Lower lobe of right lung (tissue), 2 donors: ENCODE measurements around the gene GNAQ. TPM values are rescaled to one million over a fixed set of nuclear protein-coding genes. Genes with fewer than 3 reads are reported as not detected.

Experiments used
- ATAC-seq, 2 donors: fragments of 200-7000 bp; cut with Tn5 transposase; one replicate each; pipeline ENCODE4 v1.9.1; 2020 to 2022; ENCODE audit warnings: mild to moderate bottlenecking in 2 of 2, moderate library complexity in 2 of 2
- DNase-seq: peaks from one replicate; pipeline ENCODE4 v3.0.0-alpha.2; 2020
- H3K27ac ChIP-seq: fragments of 200-600 bp; one replicate; pipeline ENCODE4 v1.8.0; 2022
- H3K27me3 ChIP-seq: fragments of 200-600 bp; one replicate; pipeline ENCODE4 v1.8.0; 2022; ENCODE audit warnings: low read depth
- H3K36me3 ChIP-seq: fragments of 200-600 bp; one replicate; pipeline ENCODE4 v1.8.0; 2022; ENCODE audit warnings: mild to moderate bottlenecking
- H3K4me1 ChIP-seq: fragments of 200-600 bp; one replicate; pipeline ENCODE4 v1.8.0; 2022
- H3K4me3 ChIP-seq: fragments of 200-600 bp; one replicate; pipeline ENCODE4 v1.8.0; 2022; ENCODE audit warnings: mild to moderate bottlenecking
- H3K9me3 ChIP-seq: fragments of 200-600 bp; one replicate; pipeline ENCODE4 v1.8.0; 2022
- intact Hi-C: fragments of 100-400 bp; cut with DNase I; formaldehyde crosslinking; loops from one replicate; pipeline ENCODE4 v1.11.0; 2022
- total RNA-seq: library from RNA; stranded (reverse); fragmentation: NEBNext Ultra II Directional; extraction: Animal tissue kit (Norgen Biotek cat#: 25700); gene quantifications from one replicate; pipeline ENCODE4 v1.2.1, GENCODE V29; 2021
- TF ChIP-seq, protein P1 (sequence below): fragments of 200-600 bp; IDR thresholded peaks from one replicate; pipeline ENCODE4 v1.8.0; 2022; ENCODE audit warnings: antibody characterized with exemption, mild to moderate bottlenecking
- donor health status: DM: no; HTN: yes; CAD: no; lungs with severe emphysema.

The GNAQ gene
- total RNA-seq, 1 donor from 2014 or later: 130 TPM

DNA sequence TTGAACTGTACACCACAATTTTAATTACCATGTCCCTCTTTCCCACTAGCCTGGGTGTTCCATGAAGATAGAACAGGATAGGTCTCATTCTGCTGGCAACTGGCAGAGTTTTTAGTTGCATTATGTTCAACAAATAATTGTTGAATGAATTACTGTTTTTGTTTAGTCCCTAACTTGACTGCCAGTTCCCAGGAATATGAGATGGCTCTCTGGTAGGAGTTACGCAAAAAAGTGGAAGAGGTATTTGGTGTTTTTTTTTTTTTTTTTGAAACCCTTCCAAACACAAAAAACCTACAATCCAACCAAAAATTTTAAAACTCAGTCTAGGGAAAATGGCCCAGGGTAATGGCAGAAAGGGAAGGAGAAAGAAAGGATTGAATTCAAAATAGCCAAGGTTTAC, 153.6 kb downstream of the GNAQ start:
- no peak overlapping the region for H3K27ac ChIP-seq
- ATAC-seq (no peak), DNase-seq (no peak)
- TF ChIP-seq, protein P1, sequence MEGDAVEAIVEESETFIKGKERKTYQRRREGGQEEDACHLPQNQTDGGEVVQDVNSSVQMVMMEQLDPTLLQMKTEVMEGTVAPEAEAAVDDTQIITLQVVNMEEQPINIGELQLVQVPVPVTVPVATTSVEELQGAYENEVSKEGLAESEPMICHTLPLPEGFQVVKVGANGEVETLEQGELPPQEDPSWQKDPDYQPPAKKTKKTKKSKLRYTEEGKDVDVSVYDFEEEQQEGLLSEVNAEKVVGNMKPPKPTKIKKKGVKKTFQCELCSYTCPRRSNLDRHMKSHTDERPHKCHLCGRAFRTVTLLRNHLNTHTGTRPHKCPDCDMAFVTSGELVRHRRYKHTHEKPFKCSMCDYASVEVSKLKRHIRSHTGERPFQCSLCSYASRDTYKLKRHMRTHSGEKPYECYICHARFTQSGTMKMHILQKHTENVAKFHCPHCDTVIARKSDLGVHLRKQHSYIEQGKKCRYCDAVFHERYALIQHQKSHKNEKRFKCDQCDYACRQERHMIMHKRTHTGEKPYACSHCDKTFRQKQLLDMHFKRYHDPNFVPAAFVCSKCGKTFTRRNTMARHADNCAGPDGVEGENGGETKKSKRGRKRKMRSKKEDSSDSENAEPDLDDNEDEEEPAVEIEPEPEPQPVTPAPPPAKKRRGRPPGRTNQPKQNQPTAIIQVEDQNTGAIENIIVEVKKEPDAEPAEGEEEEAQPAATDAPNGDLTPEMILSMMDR: no peak
- H3K36me3 ChIP-seq: no peaks in the 10 kb centered on the region
- H3K27me3 ChIP-seq: no peaks in the 10 kb centered on the region
- peaks cover 30% of the 10 kb centered on the region for H3K4me1 ChIP-seq
- no peaks in the 10 kb centered on the region for H3K9me3 ChIP-seq
- intact Hi-C loops: no loop called here
- H3K4me3 ChIP-seq: no peak overlapping the region

DNA sequence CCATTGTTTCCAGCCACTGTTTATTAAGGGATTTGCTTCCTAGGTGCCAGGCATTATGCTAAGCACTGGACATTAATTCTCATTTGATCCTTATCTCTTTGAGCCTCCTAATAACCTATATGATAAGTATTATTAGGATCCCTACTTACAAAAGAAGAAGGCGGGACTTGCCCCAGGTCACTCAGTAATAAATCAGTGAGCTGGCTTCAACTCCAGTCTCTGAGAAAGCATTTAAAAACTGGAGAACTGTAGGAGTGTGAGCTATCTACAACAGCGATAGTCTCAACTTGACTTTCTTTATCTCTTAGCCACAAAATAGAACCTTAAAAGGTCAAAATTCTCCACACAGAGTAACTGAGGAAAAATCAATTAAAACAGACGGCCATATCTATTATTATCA, 155.0 kb downstream of the GNAQ start:
- intact Hi-C loops: no loop called here
- Histone ChIP-seq H3K27ac (no peak overlapping the region), H3K4me3 (no peak overlapping the region), H3K4me1 (peaks cover 24% of the 10 kb centered on the region), H3K36me3 (no peaks in the 10 kb centered on the region), H3K27me3 (no peaks in the 10 kb centered on the region), H3K9me3 (no peaks in the 10 kb centered on the region)
- TF ChIP-seq, protein P1: no peak
- ATAC-seq (no peak), DNase-seq (no peak)

DNA sequence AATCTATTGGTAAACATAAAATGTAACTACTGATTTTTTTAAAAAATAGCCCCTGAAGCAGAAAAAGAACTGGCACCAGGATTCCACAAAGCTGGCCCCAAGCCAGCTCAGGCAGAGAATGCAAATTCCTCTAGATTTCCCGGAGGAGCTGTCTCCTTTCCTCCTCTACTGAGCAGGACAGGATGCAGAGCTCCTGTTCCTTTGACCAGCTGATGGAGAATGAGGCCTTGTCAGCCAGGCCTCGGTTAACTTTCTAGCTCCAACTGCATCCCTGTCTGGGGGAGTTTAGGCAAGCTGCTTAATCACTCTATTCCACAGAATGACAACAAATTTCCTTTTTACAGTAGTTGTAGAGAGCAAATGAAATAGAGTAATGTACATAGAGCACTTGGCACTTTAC, 155.5 kb downstream of the GNAQ start:
- DNase-seq: no peak
- H3K27ac ChIP-seq: no peak overlapping the region
- no peaks in the 10 kb centered on the region for H3K36me3 ChIP-seq
- TF ChIP-seq, protein P1: no peak
- H3K4me1 ChIP-seq: peaks cover 24% of the 10 kb centered on the region
- intact Hi-C loops: no loop called here
- no peaks in the 10 kb centered on the region for H3K9me3 ChIP-seq
- no peaks in the 10 kb centered on the region for H3K27me3 ChIP-seq
- ATAC-seq: no peak
- H3K4me3 ChIP-seq: no peak overlapping the region

DNA sequence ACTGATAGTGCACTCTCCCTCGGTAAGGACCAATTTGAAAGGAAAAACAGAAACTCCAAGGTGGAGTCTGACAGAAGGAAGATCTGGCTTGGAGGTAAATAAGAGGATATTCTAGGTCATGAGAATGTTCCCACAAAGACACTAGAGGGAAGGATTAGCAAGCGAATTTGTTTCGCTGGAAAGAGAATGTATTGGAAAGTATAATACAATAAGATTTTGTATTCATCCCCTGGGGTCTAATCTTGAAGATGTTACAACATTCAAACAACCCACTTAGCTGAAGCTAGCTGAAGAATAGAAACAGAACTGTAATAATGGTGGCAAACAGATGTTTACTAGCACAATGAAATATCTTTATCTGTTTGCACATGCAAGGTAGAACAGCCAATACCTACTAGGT, 158.7 kb downstream of the GNAQ start:
- Histone ChIP-seq H3K27me3 (no peaks in the 10 kb centered on the region), H3K4me1 (peaks cover 13% of the 10 kb centered on the region), H3K36me3 (no peaks in the 10 kb centered on the region), H3K27ac (no peak overlapping the region), H3K9me3 (no peaks in the 10 kb centered on the region), H3K4me3 (no peak overlapping the region)
- intact Hi-C loops: no loop called here
- TF ChIP-seq, protein P1: no peak
- DNase-seq (no peak), ATAC-seq (no peak)

DNA sequence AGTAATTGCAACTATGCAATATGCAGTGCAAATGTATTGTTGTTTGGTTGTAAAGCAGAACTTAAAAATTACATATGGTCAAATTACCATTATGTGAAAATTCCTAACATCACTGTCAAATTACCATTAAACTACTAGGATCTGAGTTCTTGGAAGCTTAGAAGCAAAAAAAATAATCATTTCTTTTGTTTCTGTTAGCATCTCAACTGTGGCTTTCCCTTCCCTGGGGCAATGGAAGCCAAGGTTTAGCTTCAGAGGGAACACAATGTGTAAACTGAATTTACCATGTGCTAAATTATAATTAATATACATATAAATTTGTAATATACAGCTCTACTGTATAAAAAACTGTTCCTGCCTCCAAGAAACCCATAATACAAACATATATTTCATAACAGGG, 159.4 kb downstream of the GNAQ start:
- no peak overlapping the region for H3K27ac ChIP-seq
- no peak overlapping the region for H3K4me3 ChIP-seq
- TF ChIP-seq, protein P1: no peak
- no peaks in the 10 kb centered on the region for H3K27me3 ChIP-seq
- no peaks in the 10 kb centered on the region for H3K9me3 ChIP-seq
- H3K36me3 ChIP-seq: no peaks in the 10 kb centered on the region
- peaks cover 13% of the 10 kb centered on the region for H3K4me1 ChIP-seq
- ATAC-seq (no peak), DNase-seq (no peak)
- intact Hi-C loops: no loop called here

DNA sequence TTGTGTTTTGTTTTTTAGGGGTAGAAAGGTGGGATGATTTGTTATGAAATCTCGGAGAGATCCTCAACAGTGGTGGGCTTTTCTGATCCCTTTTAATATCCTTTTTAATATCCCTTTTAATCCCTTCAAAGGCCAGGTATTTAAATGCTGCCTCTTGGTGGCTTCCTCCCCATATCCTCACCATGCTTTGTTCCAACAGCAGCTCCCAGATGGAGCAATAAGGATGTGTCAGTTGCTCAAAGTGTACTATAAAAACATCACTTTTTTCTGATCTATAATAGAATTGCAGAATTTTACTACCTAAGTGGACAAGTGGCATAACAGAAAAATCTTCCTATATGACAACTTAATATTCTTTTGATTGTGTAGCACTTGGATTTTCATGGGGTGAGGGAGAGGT, 160.1 kb downstream of the GNAQ start:
- Histone ChIP-seq H3K27ac (no peak overlapping the region), H3K4me1 (peaks cover 8% of the 10 kb centered on the region), H3K9me3 (no peaks in the 10 kb centered on the region), H3K36me3 (no peaks in the 10 kb centered on the region), H3K4me3 (no peak overlapping the region), H3K27me3 (no peaks in the 10 kb centered on the region)
- ATAC-seq (no peak), DNase-seq (no peak)
- TF ChIP-seq, protein P1: no peak
- intact Hi-C loops: no loop called here
